HG03439 (cell line): ENCODE data around the gene RPS6KA5.
"Not testable (repeated sequence)": the region's sequence is repeated elsewhere in the genome, so short reads cannot be mapped to it uniquely, and the experiment has no call there.

Experiments used
- ATAC-seq: cut with Tn5 transposase; IDR thresholded peaks from one replicate; pipeline ENCODE4 v1.9.1; 2021; ENCODE audit warnings: mild to moderate bottlenecking, moderate library complexity; ENCODE audit not compliant: unreplicated experiment

The RPS6KA5 gene

GRCh38 chr14:91060351-91061055 lies at the start of gene RPS6KA5:
TSS of gene RPS6KA5 (minus strand) at chr14:91060641. CDS start at chr14:91060434, 207 bp downstream.
- ATAC-seq, result peak; percentile 87

DNA sequence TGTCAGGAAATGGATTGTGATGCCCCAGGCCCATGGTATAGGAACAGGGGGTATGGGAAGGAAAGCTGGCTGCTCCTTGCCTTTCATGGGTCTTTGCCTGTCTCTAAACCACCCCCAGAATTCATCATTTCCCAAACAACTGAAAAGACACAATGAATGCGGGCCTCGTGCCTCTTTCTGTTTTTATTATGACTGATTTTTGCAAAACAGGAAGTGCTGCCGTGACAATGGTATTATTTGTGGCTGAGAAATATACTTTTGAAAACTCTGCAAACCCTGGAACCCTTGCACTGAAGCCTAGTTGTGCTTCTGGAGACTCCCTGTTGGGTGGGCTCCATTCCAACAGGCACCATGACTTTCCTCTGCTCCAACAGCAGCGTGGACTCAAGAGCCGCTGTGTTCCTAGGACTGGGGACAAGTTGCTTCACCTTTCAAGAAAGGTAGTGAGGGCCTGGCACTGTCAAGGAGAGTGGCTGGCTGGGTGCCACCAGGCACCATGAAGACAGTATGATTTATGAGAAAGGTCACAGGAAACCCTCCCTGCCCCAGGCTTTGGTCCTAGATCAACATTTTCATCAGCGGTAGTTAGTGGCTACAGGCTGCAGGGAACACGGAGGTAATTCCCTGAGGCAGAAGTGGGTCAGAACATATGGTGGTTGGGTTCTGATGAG lies 48.6 kb upstream of the RPS6KA5 start:
- ATAC-seq, result no peak

GRCh38 chr14:91103116-91103515 lies 42.7 kb upstream of the RPS6KA5 start:
- no peak for ATAC-seq

DNA sequence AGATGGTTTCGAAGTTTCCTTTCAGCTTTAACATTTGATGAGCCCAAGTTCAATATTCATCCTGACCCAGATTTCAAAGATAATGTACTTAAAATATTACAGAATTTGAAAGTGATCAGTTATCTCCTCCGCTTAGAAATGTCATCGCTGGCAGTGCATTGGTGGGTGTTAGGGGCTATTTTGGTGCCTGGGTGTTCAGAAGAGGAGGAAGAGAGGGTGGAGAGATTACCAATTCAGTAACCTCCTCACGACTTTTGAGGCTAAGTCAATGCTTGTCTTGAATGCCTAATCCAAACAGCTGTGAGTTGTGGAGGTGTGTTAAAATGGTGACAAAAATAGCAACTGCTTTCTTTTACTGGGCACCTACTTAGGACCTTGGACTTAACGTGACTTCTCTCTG lies 39.7 kb upstream of the RPS6KA5 start:
- ATAC-seq, result no peak

- ATAC-seq, result no peak
Measured at GRCh38 chr14:91098591-91098990, 38.1 kb upstream of the RPS6KA5 start.

DNA sequence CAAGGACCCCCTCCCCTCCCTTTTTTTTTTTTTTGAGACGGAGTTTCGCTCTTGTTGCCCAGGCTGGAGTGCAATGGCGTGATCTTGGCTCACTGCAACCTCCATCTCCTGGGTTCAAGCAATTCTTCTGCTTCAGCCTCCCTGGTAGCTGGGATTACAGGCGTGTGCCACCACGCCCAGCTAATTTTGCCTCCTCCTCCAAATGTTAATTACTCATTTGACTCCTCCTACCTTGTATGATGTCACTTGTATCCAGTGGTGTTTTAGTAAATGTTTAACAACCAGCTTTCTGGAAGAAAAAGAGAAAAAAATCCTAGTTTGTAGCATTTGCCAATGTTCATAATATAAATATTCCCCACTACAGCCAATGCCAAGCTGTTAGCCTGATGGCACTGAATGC lies 37.2 kb upstream of the RPS6KA5 start:
- ATAC-seq, result not testable (repeated sequence)

DNA sequence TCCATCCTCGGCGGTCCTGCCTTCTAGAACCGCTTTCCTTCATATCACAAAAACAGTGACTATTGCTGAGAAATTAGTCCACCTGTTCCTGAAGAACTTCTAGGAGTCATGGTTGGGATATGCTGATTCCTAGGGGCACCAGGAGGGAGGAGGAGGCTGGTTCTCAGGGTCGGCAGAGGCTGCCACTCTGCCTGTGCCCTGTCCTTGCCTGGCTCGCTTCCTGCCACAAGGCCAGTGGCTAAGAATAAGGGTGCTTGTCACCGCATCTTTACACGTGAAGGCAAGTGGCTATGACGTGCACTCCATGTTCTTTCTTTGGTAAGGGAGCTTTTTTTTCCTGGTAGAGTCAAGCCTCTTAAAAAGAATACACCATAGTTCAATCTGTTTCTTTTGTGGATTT lies 34.7 kb upstream of the RPS6KA5 start:
- ATAC-seq, result no peak

GRCh38 chr14:91094772-91095171 lies 34.3 kb upstream of the RPS6KA5 start:
- no peak for ATAC-seq

DNA sequence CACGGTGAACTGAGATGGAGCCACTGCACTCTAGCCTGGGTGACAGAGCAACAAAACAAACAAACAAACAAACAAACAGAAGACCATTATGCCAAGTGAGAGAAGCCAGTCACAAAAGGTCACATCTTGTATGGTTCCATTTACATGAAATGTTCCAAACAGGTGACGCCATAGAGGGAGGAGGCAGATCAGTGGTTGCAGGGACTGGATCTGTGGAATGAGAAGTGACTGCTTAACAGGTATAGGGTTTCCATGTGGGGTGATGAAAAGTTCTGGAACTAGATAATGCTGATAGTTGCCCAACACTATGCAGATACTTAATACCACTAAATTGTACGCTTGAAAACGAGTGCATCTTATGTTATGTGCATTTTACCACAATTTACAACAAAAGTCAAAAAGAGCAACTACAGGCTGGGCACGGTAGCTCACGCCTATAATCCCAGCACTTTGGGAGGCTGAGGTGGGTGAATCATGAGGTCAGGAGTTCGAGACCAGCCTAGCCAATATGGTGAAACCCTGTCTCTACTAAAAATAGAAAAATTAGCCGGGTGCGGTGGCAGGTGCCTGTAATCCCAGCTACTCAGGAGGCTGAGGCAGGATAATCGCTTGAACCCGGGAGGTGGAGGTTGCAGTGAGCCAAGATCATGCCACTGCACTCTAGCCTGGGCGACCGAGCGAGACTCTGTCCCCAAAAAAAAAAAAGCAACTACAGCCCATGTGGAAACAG lies 33.5 kb upstream of the RPS6KA5 start:
- not testable (repeated sequence) for ATAC-seq

- no peak for ATAC-seq
Measured at GRCh38 chr14:91092073-91092472, 31.6 kb upstream of the RPS6KA5 start.

DNA sequence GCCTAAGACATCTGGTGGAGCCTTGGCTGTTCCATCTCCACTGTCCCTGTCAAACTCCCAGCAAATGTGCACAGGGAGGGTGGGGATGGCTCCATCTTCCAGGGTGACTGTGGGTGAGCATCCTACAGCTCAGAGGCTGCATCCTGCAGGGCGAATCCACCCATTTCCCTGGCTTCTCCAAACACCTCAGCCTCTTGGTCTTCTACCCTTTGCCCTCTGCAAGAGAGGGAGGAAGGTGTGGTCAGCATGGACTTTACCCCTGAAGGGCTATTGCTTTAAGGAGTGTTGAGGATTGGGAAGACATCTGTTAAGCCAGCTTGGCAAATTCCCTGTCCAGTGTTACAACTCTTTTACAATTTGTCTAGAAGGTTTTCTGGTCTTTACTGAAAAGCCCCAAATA lies 30.3 kb upstream of the RPS6KA5 start:
- no peak for ATAC-seq

DNA sequence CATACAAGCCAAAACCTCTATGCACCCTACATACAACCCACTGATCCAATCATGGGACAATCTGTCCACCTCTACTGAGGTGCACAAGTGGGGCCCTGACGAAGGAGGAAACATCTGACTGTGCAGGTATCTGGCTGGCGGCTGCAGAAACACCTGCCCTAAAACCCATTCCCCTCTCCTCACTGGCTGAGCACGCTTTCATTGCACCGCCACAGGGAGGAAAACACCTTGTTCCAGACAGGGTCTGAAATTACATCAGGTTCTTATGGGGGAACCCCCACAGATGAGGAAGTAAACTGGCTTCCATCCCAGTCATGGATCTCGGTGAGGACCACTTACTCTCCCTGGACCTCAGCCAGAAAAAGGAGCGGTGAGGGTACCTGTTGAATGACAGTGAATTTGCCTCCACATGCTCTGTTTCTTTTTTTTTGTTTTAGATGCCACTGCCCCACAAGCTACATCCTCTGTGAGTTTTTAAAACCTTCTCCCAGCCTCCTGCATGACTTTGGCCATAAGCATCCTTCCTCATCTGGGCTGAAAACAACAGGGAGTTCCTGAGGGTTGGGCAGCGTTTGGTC lies 29.6 kb upstream of the RPS6KA5 start:
- ATAC-seq, result no peak

- no peak for ATAC-seq
Measured at GRCh38 chr14:91088585-91089235, 28.3 kb upstream of the RPS6KA5 start.

- not testable (repeated sequence) for ATAC-seq
Measured at GRCh38 chr14:91087470-91087869, 27.0 kb upstream of the RPS6KA5 start.

DNA sequence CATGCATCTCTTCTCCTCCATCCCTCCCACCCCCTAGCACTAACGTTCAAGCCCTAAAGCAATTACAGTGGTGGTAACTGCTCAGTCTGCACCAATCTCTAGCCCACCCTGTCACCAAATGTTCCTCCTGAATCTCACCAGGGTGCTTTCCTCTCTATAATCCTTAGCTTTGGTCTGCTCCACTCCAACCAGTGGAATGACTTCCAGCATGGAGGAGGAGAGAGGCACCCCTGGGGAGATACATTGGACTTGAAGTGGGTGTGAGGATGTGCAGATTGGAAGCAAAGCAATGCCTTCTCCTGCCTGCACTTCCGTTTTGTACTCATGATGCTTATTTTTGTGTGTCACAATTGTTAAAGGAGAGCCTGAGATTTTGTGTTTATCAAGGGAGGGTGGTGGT lies 24.1 kb upstream of the RPS6KA5 start:
- no peak for ATAC-seq

DNA sequence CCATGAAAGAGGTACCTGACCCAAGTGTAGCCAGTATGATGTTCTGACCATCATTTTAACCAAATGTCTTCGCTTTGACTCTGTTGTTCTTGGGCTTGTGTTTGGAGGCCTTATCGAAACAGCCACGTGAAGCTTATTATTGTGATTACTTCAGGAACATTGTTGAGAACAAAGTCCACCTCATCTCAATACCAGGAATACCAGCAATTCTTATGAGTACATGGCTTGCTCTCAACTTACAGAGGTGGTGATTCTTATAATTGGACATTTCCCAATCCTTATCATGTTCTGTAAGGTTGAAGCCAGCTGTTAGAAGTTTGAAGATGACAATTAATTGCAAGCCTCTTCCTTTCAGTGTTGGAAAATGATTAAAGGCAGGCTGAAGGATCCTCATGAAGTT lies 21.8 kb upstream of the RPS6KA5 start:
- no peak for ATAC-seq

- no peak for ATAC-seq
Measured at GRCh38 chr14:91080071-91080470, 19.6 kb upstream of the RPS6KA5 start.

DNA sequence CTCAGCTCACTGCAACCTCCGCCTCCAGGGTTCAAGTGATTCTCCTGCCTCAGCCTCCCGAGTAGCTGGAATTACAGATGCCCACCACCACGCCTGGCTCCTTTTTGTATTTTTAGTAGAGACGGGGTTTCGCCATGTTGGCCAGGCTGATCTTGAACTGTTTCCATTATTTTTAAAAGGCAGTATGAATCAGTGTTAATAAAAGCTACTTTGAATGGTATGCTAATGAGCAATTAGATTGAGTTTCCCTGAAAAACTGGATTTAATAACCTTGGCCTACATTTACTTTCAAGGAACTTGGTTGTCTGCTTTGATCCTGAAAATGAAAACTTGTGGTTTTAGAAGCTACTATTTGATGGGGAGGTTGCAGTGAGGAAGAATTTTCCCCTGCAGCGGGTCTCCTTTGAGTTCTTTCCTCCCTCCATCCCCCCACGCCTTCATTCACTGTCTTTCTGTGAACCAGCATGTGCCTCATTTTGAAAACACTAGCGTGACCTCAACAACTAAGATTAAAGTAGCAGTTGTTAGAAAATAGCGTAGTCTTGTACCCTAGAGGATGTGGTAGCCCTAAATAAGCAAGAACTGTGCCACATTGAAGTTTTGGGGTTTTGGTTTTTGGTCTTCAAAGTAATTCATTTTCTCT lies 17.8 kb upstream of the RPS6KA5 start:
- ATAC-seq, result no peak

GRCh38 chr14:91075553-91075952 lies 15.1 kb upstream of the RPS6KA5 start:
- no peak for ATAC-seq

DNA sequence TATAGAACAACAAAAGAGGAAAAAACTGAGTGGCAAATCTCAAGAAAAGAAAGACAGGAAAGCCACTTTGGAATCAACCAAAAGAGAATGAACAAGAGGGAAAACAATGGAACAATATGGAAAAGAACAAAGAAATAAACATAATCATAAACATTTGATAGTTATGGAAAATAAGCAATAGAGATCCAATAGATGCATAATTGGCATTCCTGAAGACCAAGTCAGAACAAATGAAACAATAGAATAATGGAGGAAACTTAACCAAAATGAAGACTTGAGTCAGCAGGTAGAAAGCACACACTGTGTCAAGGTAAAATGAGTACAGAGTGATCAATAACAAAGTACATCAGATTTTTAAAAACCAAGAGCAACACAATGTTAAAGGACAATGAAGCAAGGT lies 10.1 kb upstream of the RPS6KA5 start:
- no peak for ATAC-seq

DNA sequence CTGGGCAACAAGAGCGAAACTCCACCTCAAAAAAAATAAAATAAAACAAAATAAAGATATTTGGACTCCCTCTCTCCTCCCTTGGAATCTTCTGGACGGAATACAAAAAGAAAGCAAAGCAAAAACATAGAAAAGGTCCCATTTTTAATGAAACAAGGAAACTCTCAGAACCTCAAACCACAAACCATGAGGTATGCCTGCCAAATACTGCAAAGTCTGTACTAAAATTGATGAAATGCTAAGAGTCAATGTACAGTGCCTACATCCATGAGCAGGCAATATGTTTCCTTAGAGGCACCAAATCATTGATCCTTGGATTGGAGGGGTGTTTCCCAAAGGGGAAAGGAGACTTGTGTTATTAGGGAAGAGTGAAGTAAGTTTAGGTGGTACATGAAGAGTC lies 8.2 kb upstream of the RPS6KA5 start:
- ATAC-seq, result no peak
